HG03439 (cell line): Measurements from ENCODE around the gene UMAD1.

ENCODE experiments used
- ATAC-seq: cut with Tn5 transposase; IDR thresholded peaks from one replicate; pipeline ENCODE4 v1.9.1; 2021; ENCODE audit warnings: mild to moderate bottlenecking, moderate library complexity; ENCODE audit not compliant: unreplicated experiment

Gene UMAD1

GRCh38 chr7:7869651-7870050 is 229.1 kb downstream of the UMAD1 start:
- ATAC-seq = no peak

- ATAC-seq = no peak
Observed at GRCh38 chr7:7870555-7870954, 230.0 kb downstream of the UMAD1 start.

- ATAC-seq = no peak
Observed at GRCh38 chr7:7876419-7876818, 235.9 kb downstream of the UMAD1 start.

GRCh38 chr7:7881581-7881980 is 241.0 kb downstream of the UMAD1 start:
- ATAC-seq = no peak

- no peak for ATAC-seq
Observed at GRCh38 chr7:7882888-7883287, 242.3 kb downstream of the UMAD1 start.

GRCh38 chr7:7883394-7883793 is 242.8 kb downstream of the UMAD1 start:
- ATAC-seq = no peak

- no peak for ATAC-seq
Observed at GRCh38 chr7:7884855-7885254, 244.3 kb downstream of the UMAD1 start.

- no peak for ATAC-seq
Observed at GRCh38 chr7:7889791-7890568, 249.4 kb downstream of the UMAD1 start.

- no peak for ATAC-seq
Observed at GRCh38 chr7:7895004-7895650, 254.6 kb downstream of the UMAD1 start.

GRCh38 chr7:7895754-7896153 is 255.2 kb downstream of the UMAD1 start:
- ATAC-seq = no peak

- ATAC-seq = no peak
Observed at GRCh38 chr7:7897509-7897908, 257.0 kb downstream of the UMAD1 start.

GRCh38 chr7:7897949-7898515 is 257.5 kb downstream of the UMAD1 start:
- no peak for ATAC-seq

- ATAC-seq = no peak
Observed at GRCh38 chr7:7902845-7903244, 262.3 kb downstream of the UMAD1 start.

GRCh38 chr7:7907306-7907705 is 266.8 kb downstream of the UMAD1 start:
- no peak for ATAC-seq

GRCh38 chr7:7908622-7909145 is 268.1 kb downstream of the UMAD1 start:
- no peak for ATAC-seq

- no peak for ATAC-seq
Observed at GRCh38 chr7:7909376-7909775, 268.8 kb downstream of the UMAD1 start.

- ATAC-seq = no peak
Observed at GRCh38 chr7:7911369-7912123, 271.0 kb downstream of the UMAD1 start.

- no peak for ATAC-seq
Observed at GRCh38 chr7:7912937-7913336, 272.4 kb downstream of the UMAD1 start.

- ATAC-seq = no peak
Observed at GRCh38 chr7:7913504-7913903, 273.0 kb downstream of the UMAD1 start.

GRCh38 chr7:7914547-7914946 is 274.0 kb downstream of the UMAD1 start:
- ATAC-seq = no peak

- ATAC-seq = no peak
Observed at GRCh38 chr7:7916064-7916463, 275.5 kb downstream of the UMAD1 start.
